ENCODE results near the gene ITGAD.

- TF ChIP-seq CTCF (IDR thresholded peaks at IDR 0.05 in 8 of 11, conservative IDR thresholded peaks at IDR 0.05 in 3 of 11) (no peak), POLR2AphosphoS5 (IDR thresholded peaks at IDR 0.05) (no peak)
These were observed 73.3 kb downstream of the ITGAD start for GRCh38 chr16:31466381-31466841.
